Mesenchymal stem cell (in vitro differentiated cells and primary cell): ENCODE measurements around the gene PPP1R12B.
A peak's percentile ranks its signal among the peaks of the same experiment; 100 is the strongest.
"Not testable (repeated sequence)": the region's sequence is repeated elsewhere in the genome, so short reads cannot be mapped to it uniquely, and the experiment has no call there.

Experiments
- DNase-seq: peaks from one replicate; pipeline ENCODE4 v3.0.0-alpha.2; 2013
- H2AFZ ChIP-seq: one replicate; pipeline ENCODE4 v1.6.1; 2013; ENCODE audit warnings: low read depth, mild to moderate bottlenecking, control low read depth, inconsistent platforms, low read length, moderate library complexity
- H2AK5ac ChIP-seq: 2 replicates; pipeline ENCODE4 v1.6.1; 2013; ENCODE audit warnings: low read length, moderate library complexity, mild to moderate bottlenecking, inconsistent platforms; ENCODE audit not compliant: severe bottlenecking
- H2BK120ac ChIP-seq: one replicate; pipeline ENCODE4 v1.6.1; 2013; ENCODE audit warnings: low read depth, mild to moderate bottlenecking, inconsistent platforms, low read length, moderate library complexity
- H2BK12ac ChIP-seq, 2 experiments: one replicate each; pipeline ENCODE4 v1.6.1; 2013; ENCODE audit warnings: inconsistent platforms in 2 of 2, low read length in 2 of 2, mild to moderate bottlenecking in 2 of 2, moderate library complexity in 2 of 2, control low read depth in 1 of 2
- H2BK15ac ChIP-seq: one replicate; pipeline ENCODE4 v1.6.1; 2013; ENCODE audit warnings: mild to moderate bottlenecking, low read depth, inconsistent platforms; ENCODE audit not compliant: poor library complexity, severe bottlenecking
- H2BK5ac ChIP-seq: 2 replicates; pipeline ENCODE4 v1.6.1; 2013; ENCODE audit warnings: low read depth, mild to moderate bottlenecking, low read length, control low read depth, inconsistent platforms; ENCODE audit not compliant: poor library complexity, severe bottlenecking
- H3K14ac ChIP-seq, 2 experiments: one replicate each; pipeline ENCODE4 v1.6.1; 2013; ENCODE audit warnings: inconsistent platforms in 2 of 2, low read length in 2 of 2, control low read depth in 1 of 2, mild to moderate bottlenecking in 1 of 2, moderate library complexity in 1 of 2
- H3K18ac ChIP-seq, 2 experiments: one replicate each; pipeline ENCODE4 v1.6.1; 2013; ENCODE audit warnings: inconsistent platforms in 2 of 2, low read length in 2 of 2, control low read depth in 1 of 2, low read depth in 1 of 2, mild to moderate bottlenecking in 1 of 2
- H3K23ac ChIP-seq, 2 experiments: one replicate each; pipeline ENCODE4 v1.6.1; 2013; ENCODE audit warnings: inconsistent platforms in 2 of 2, low read length in 2 of 2, mild to moderate bottlenecking in 2 of 2, moderate library complexity in 2 of 2, control low read depth in 1 of 2
- H3K27ac ChIP-seq: 2 replicates; pipeline ENCODE4 v1.5.1; 2013; ENCODE audit warnings: mild to moderate bottlenecking, moderate library complexity, low read length, control low read depth, inconsistent platforms; ENCODE audit not compliant: poor library complexity, severe bottlenecking
- H3K27me3 ChIP-seq, 2 experiments: 2 replicates each; pipeline versions ENCODE4 v1.6.1 to v1.7.0; 2013; ENCODE audit warnings: low read length in 2 of 2, mild to moderate bottlenecking in 2 of 2, moderate library complexity in 2 of 2, control low read depth in 1 of 2, inconsistent platforms in 1 of 2; ENCODE audit not compliant: control insufficient read depth in 1 of 2, insufficient read depth in 1 of 2
- H3K36me3 ChIP-seq, 2 experiments: 2 replicates each; pipeline versions ENCODE4 v1.6.1 to v1.7.0; 2013; ENCODE audit warnings: low read length in 2 of 2, control low read depth in 1 of 2, inconsistent platforms in 1 of 2, low read depth in 1 of 2, mild to moderate bottlenecking in 1 of 2; ENCODE audit not compliant: insufficient read depth in 2 of 2, control insufficient read depth in 1 of 2
- H3K4ac ChIP-seq, 2 experiments: one replicate each; pipeline ENCODE4 v1.6.1; 2013; ENCODE audit warnings: inconsistent platforms in 2 of 2, low read length in 2 of 2, mild to moderate bottlenecking in 2 of 2, moderate library complexity in 2 of 2, control low read depth in 1 of 2, low read depth in 1 of 2
- H3K4me1 ChIP-seq: 2 replicates; pipeline ENCODE4 v1.6.1; 2013; ENCODE audit warnings: low read depth, low read length, control low read depth; ENCODE audit not compliant: control insufficient read depth, insufficient read depth
- H3K4me2 ChIP-seq: 2 replicates; pipeline ENCODE4 v1.6.1; 2013; ENCODE audit warnings: low read length, mild to moderate bottlenecking, inconsistent platforms; ENCODE audit not compliant: poor library complexity, severe bottlenecking
- H3K4me3 ChIP-seq, 2 experiments: 2 replicates each; pipeline versions ENCODE4 v1.5.1 to v1.7.0; 2013; ENCODE audit warnings: low read length in 2 of 2, mild to moderate bottlenecking in 2 of 2, control low read depth in 1 of 2, low read depth in 1 of 2; ENCODE audit not compliant: insufficient read depth in 1 of 2
- H3K79me1 ChIP-seq: replicated peaks from 2 replicates; pipeline ENCODE4 v1.6.1; 2013; ENCODE audit warnings: mild to moderate bottlenecking, control low read depth, low read length, inconsistent platforms; ENCODE audit not compliant: poor library complexity, severe bottlenecking
- H3K9ac ChIP-seq: 2 replicates; pipeline ENCODE4 v1.7.0; 2013; ENCODE audit warnings: mild to moderate bottlenecking, low read length, moderate library complexity
- H3K9me3 ChIP-seq: 2 replicates; pipeline ENCODE4 v1.7.0; 2013; ENCODE audit warnings: mild to moderate bottlenecking, low read length; ENCODE audit not compliant: control insufficient read depth
- H4K8ac ChIP-seq: one replicate; pipeline ENCODE4 v1.6.1; 2013; ENCODE audit warnings: inconsistent platforms, mild to moderate bottlenecking, low read length, moderate library complexity
- H4K91ac ChIP-seq: one replicate; pipeline ENCODE4 v1.6.1; 2013; ENCODE audit warnings: mild to moderate bottlenecking, low read length, inconsistent platforms
- WGBS: methylation state at CpG from one replicate; pipeline ENCODE4 v1.1.7; 2013; ENCODE audit warnings: mixed read lengths; 5-methylcytosine and 5-hydroxymethylcytosine counted together

PPP1R12B gene

DNA sequence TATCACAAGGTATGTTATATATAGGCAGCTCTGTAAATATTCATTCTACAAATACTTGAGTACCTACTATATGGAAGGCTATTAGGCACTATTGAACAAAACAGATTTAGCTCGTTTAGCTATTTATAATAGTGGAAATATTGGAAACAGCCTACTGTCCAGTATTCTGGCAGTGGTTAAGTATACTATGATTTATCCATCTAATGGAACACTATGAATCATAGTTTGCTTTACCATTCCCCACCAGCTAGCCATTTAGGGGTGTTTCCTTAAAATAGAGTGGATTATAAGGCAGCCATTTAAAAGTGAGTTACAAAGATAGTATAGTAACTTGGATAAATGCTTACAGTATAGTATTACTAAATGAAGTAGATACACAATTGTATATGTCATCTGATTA lies 169.7 kb downstream of the PPP1R12B start:
- not testable (repeated sequence) for H2BK120ac ChIP-seq, H2BK12ac ChIP-seq, H3K18ac ChIP-seq, H2AFZ ChIP-seq, H3K4me1 ChIP-seq, H2BK15ac ChIP-seq, H2AK5ac ChIP-seq, DNase-seq, H3K9me3 ChIP-seq, H3K4me3 ChIP-seq, H4K91ac ChIP-seq, H2BK5ac ChIP-seq, H3K4me2 ChIP-seq, H3K27ac ChIP-seq, H3K79me1 ChIP-seq, H3K14ac ChIP-seq, H3K23ac ChIP-seq, H3K36me3 ChIP-seq, H3K27me3 ChIP-seq, H3K9ac ChIP-seq, H3K4ac ChIP-seq, H4K8ac ChIP-seq
- WGBS = no CpG with 5 or more reads among the region's 1 CpG

DNA sequence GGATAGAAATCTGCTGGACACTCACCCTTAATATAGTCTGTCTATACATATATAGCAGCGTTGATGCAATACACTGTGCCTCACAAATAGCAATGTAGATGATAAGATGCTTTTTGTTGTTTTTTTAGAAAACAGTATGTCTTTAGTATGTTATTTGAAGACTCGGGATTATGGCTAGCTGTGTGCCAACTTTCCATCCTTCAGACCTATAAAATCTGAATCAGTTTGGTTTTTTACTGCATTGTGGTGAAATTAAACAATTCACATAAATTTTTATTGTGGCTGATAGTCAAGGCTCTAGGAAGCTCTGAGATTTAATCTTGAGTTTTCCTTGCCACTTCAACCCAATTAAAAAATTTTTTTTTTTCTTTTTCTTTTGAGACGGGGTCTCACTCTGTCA lies 170.4 kb downstream of the PPP1R12B start:
- not testable (repeated sequence) for H3K36me3 ChIP-seq, H3K9me3 ChIP-seq, H4K8ac ChIP-seq, H3K9ac ChIP-seq, H2BK120ac ChIP-seq, H3K4me1 ChIP-seq, H2AK5ac ChIP-seq, H3K27ac ChIP-seq, H3K4ac ChIP-seq, H2BK12ac ChIP-seq, H3K4me2 ChIP-seq, H3K23ac ChIP-seq, H3K27me3 ChIP-seq, H3K79me1 ChIP-seq, H3K14ac ChIP-seq, DNase-seq, H2AFZ ChIP-seq, H2BK5ac ChIP-seq, H3K4me3 ChIP-seq, H3K18ac ChIP-seq, H4K91ac ChIP-seq, H2BK15ac ChIP-seq
- WGBS = 100% methylated on average over 1 of the region's 3 CpGs

DNA sequence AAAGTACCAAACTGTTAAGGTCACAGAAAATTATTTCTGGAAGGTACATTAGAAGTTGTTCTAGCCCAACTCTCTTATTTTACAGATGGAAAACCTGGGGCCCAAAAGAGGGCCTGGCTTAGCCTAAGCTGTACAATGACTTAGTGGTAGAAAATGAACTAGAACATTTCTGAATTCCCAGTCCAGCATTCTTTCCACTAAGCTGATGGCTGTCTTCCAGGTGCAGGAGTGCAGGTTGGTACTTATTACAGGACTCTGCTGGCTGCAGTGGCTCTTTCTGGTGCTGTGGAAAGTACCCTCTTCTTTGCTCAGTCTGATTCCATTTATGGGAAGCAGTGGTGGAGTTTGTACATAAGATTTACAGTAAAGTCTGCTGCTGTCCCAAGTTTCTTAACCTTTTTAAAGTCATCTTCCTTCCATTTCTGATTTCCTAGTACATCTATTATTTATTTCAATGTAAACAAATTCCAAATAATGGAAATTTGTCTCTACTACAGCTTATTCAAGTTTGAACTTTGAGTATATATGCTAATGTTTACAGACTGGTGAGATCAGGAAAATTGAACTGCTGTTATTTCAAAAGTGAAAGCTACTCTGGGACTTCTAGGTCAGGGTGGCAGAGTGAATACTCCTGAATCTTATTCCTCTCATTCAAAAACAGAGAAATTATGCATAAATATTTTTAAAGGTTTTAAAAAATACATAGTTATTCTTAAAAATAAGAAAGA lies 171.8 kb downstream of the PPP1R12B start:
- H3K36me3 ChIP-seq, H3K4me3 ChIP-seq, H3K79me1 ChIP-seq: not testable (repeated sequence)

DNA sequence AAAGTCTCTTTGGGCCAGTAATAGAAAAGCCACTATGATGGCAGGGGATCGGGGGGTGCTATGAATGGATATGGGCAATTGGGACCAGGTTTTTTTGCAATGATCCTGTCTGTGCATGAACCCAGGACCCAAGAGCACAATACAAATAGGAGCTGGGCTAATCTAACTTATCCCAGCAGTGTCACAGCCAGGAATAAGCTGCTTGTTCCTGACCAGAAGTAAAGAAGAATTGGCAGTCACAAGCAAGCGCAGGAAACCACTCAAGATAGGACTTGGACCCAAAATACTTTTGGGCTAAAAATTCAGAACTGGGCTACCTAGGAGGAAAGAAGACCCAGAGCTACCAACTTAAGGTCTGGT lies 172.3 kb downstream of the PPP1R12B start:
- not testable (repeated sequence) for H3K79me1 ChIP-seq, DNase-seq, H3K4ac ChIP-seq, H2BK15ac ChIP-seq, H3K27ac ChIP-seq, H3K4me2 ChIP-seq, H3K4me3 ChIP-seq, H3K36me3 ChIP-seq, H3K9ac ChIP-seq, H3K18ac ChIP-seq, H2BK120ac ChIP-seq, H4K91ac ChIP-seq, H3K14ac ChIP-seq, H2AFZ ChIP-seq, H3K23ac ChIP-seq, H2BK12ac ChIP-seq, H2AK5ac ChIP-seq, H3K4me1 ChIP-seq, H3K27me3 ChIP-seq, H3K9me3 ChIP-seq, H4K8ac ChIP-seq, H2BK5ac ChIP-seq
- 100% methylated on average over 2 of the region's 2 CpGs for WGBS

More for the DNA sequence above, 171.8 kb downstream of the PPP1R12B start:
- not testable (repeated sequence) for H2BK120ac ChIP-seq, H2BK15ac ChIP-seq, H2BK12ac ChIP-seq, H3K4ac ChIP-seq, H3K18ac ChIP-seq, H3K4me2 ChIP-seq, H3K27me3 ChIP-seq, H3K9ac ChIP-seq, H3K27ac ChIP-seq, H4K91ac ChIP-seq, H3K4me1 ChIP-seq, H2BK5ac ChIP-seq, H3K23ac ChIP-seq, H2AK5ac ChIP-seq, H4K8ac ChIP-seq, H3K9me3 ChIP-seq, H3K14ac ChIP-seq, H2AFZ ChIP-seq
- peak; percentile 19 for DNase-seq
